ENCODE data around the gene ERICH2.

- no peak for TF ChIP-seq ZNF720 (CRISPR knock-in tag; IDR thresholded peaks at IDR 0.05)
- TF ChIP-seq ZNF737 (CRISPR knock-in tag; IDR thresholded peaks at IDR 0.05; ENCODE audit: borderline replicate concordance): no peak
- TF ChIP-seq, protein P1, sequence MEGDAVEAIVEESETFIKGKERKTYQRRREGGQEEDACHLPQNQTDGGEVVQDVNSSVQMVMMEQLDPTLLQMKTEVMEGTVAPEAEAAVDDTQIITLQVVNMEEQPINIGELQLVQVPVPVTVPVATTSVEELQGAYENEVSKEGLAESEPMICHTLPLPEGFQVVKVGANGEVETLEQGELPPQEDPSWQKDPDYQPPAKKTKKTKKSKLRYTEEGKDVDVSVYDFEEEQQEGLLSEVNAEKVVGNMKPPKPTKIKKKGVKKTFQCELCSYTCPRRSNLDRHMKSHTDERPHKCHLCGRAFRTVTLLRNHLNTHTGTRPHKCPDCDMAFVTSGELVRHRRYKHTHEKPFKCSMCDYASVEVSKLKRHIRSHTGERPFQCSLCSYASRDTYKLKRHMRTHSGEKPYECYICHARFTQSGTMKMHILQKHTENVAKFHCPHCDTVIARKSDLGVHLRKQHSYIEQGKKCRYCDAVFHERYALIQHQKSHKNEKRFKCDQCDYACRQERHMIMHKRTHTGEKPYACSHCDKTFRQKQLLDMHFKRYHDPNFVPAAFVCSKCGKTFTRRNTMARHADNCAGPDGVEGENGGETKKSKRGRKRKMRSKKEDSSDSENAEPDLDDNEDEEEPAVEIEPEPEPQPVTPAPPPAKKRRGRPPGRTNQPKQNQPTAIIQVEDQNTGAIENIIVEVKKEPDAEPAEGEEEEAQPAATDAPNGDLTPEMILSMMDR (CRISPR knock-in tag; IDR thresholded peaks at IDR 0.05): peak; percentile 54
- TF ChIP-seq POLR2A (IDR thresholded peaks at IDR 0.05; ENCODE audit: insufficient read depth in 1 of 2, low read depth in 2 of 2, low read length in 2 of 2): peak in 1 of 2 experiments; percentile 23; a peak in 2 of 4 replicates
- TF ChIP-seq ZNF44 (CRISPR knock-in tag; IDR thresholded peaks at IDR 0.05): peak; percentile 70; the same call in 1 of the 2 replicates
- no peak for TF ChIP-seq CHD2 (IDR thresholded peaks at IDR 0.05; ENCODE audit: low read depth, low read length)
- no peak for TF ChIP-seq CAMTA2 (CRISPR knock-in tag; IDR thresholded peaks at IDR 0.05; ENCODE audit: borderline replicate concordance)
- TF ChIP-seq TERF1 (CRISPR knock-in tag; IDR thresholded peaks at IDR 0.05): no peak
- TF ChIP-seq KMT2A (CRISPR knock-in tag; IDR thresholded peaks at IDR 0.05): 0 out of 2 replicates have a peak, but pooled peaks have one; percentile 10
- 0 out of 2 replicates have a peak, but pooled peaks have one; percentile 62 for TF ChIP-seq ZZZ3 (CRISPR knock-in tag; IDR thresholded peaks at IDR 0.05; ENCODE audit: borderline replicate concordance)
- no peak for TF ChIP-seq ELK4 (CRISPR knock-in tag; IDR thresholded peaks at IDR 0.05; ENCODE audit: borderline replicate concordance)
- TF ChIP-seq MAX (IDR thresholded peaks at IDR 0.05): peak; percentile 74
- no peak for TF ChIP-seq PAX8 (CRISPR knock-in tag; IDR thresholded peaks at IDR 0.05; ENCODE audit: borderline replicate concordance)
- no peak for TF ChIP-seq EZH2 (conservative IDR thresholded peaks at IDR 0.05; ENCODE audit: low read depth, low read length)
Observed at GRCh38 chr2:170770606-170771420, 635 bp downstream of the ERICH2 start.
